C4-2B (cell line): Measurements from ENCODE around the gene GALNT7.

Source experiments
- H3K27ac ChIP-seq: fragments of 450-650 bp; 2 replicates; pipeline ENCODE4 v1.5.1; 2017
- CTCF ChIP-seq: fragments of 450-650 bp; conservative IDR thresholded peaks from 2 replicates; pipeline ENCODE4 v1.5.1; 2017; ENCODE audit warnings: mild to moderate bottlenecking
- ZFX ChIP-seq: fragments of 450-650 bp; IDR thresholded peaks from 2 replicates; pipeline ENCODE4 v1.6.1; 2017

The GALNT7 gene

GRCh38 chr4:173199553-173199952 lies 30.9 kb downstream of the GALNT7 start:
- TF ChIP-seq ZFX (no peak), CTCF (no peak)
- no peak overlapping the region for H3K27ac ChIP-seq

- TF ChIP-seq CTCF (no peak), ZFX (no peak)
Measured at GRCh38 chr4:173200103-173200884, 31.7 kb downstream of the GALNT7 start.

GRCh38 chr4:173202395-173202794 lies 33.8 kb downstream of the GALNT7 start:
- H3K27ac ChIP-seq, result no peak overlapping the region
- TF ChIP-seq CTCF (no peak), ZFX (no peak)

More at GRCh38 chr4:173200103-173200884, 31.7 kb downstream of the GALNT7 start:
- no peak overlapping the region for H3K27ac ChIP-seq

- no peak for TF ChIP-seq ZFX
- no peak for TF ChIP-seq CTCF
- no peak overlapping the region for H3K27ac ChIP-seq
Measured at GRCh38 chr4:173205656-173206055, 37.0 kb downstream of the GALNT7 start.

GRCh38 chr4:173208420-173208819 lies 39.8 kb downstream of the GALNT7 start:
- TF ChIP-seq CTCF (no peak), ZFX (no peak)
- H3K27ac ChIP-seq, result no peak overlapping the region

GRCh38 chr4:173211222-173211621 lies 42.6 kb downstream of the GALNT7 start:
- TF ChIP-seq CTCF, result no peak
- no peak for TF ChIP-seq ZFX
- H3K27ac ChIP-seq, result no peak overlapping the region

GRCh38 chr4:173211838-173212237 lies 43.2 kb downstream of the GALNT7 start:
- no peak for TF ChIP-seq ZFX
- TF ChIP-seq CTCF, result no peak
- H3K27ac ChIP-seq, result no peak overlapping the region
